Neuronal stem cell (in vitro differentiated cells): Measurements from ENCODE around the gene AFTPH.
"Not testable (repeated sequence)": the region's sequence is repeated elsewhere in the genome, so short reads cannot be mapped to it uniquely, and the experiment has no call there.

ENCODE experiments used
- DNase-seq: peaks from one replicate; pipeline ENCODE4 v3.0.0-alpha.2; 2013; ENCODE audit warnings: low spot score
- H2AFZ ChIP-seq: one replicate; pipeline ENCODE4 v1.6.1; 2013; ENCODE audit warnings: mild to moderate bottlenecking, low read length, inconsistent platforms
- H2AK5ac ChIP-seq: 2 replicates; pipeline ENCODE4 v1.6.1; 2013; ENCODE audit warnings: low read depth, mild to moderate bottlenecking, inconsistent platforms, low read length, moderate library complexity, mixed read lengths
- H2BK120ac ChIP-seq: 2 replicates; pipeline ENCODE4 v1.6.1; 2013; ENCODE audit warnings: low read depth, mild to moderate bottlenecking, inconsistent platforms, low read length, moderate library complexity, mixed read lengths
- H2BK12ac ChIP-seq: one replicate; pipeline ENCODE4 v1.6.1; 2013; ENCODE audit warnings: low read length, inconsistent platforms
- H2BK15ac ChIP-seq: 2 replicates; pipeline ENCODE4 v1.6.1; 2013; ENCODE audit warnings: mild to moderate bottlenecking, low read length, inconsistent platforms, mixed read lengths
- H2BK5ac ChIP-seq: one replicate; pipeline ENCODE4 v1.6.1; 2013; ENCODE audit warnings: inconsistent platforms, mild to moderate bottlenecking, low read length, moderate library complexity
- H3K14ac ChIP-seq: one replicate; pipeline ENCODE4 v1.6.1; 2013; ENCODE audit warnings: low read length, inconsistent platforms
- H3K18ac ChIP-seq: 2 replicates; pipeline ENCODE4 v1.6.1; 2013; ENCODE audit warnings: low read length, inconsistent platforms
- H3K23ac ChIP-seq: 2 replicates; pipeline ENCODE4 v1.6.1; 2013; ENCODE audit warnings: low read depth, mild to moderate bottlenecking, mixed read lengths, low read length, inconsistent platforms; ENCODE audit not compliant: poor library complexity
- H3K27ac ChIP-seq: replicated peaks from 3 replicates; pipeline ENCODE4 v1.5.1; 2013; ENCODE audit warnings: low read length, inconsistent platforms
- H3K27me3 ChIP-seq, 3 experiments: 2 replicates each; pipeline ENCODE4 v1.6.1; 2013; ENCODE audit warnings: low read length in 3 of 3, mild to moderate bottlenecking in 2 of 3, inconsistent platforms in 1 of 3, low read depth in 1 of 3, mixed read lengths in 1 of 3, moderate library complexity in 1 of 3; ENCODE audit not compliant: control insufficient read depth in 3 of 3, insufficient read depth in 3 of 3
- H3K36me3 ChIP-seq, 2 donors: replicated peaks in 1 of 2; 2 replicates each; pipeline ENCODE4 v1.6.1; 2013; ENCODE audit warnings: low read length in 2 of 2; ENCODE audit not compliant: control insufficient read depth in 2 of 2, insufficient read depth in 2 of 2
- H3K4ac ChIP-seq: 2 replicates; pipeline ENCODE4 v1.6.1; 2013; ENCODE audit warnings: inconsistent platforms, mild to moderate bottlenecking, low read length, moderate library complexity
- H3K4me1 ChIP-seq, 2 donors: 1 replicate in 1 of 2; 2 replicates in 1 of 2; pipeline ENCODE4 v1.6.1; 2013; ENCODE audit warnings: low read length in 2 of 2, low read depth in 1 of 2; ENCODE audit not compliant: control insufficient read depth in 2 of 2, insufficient read depth in 1 of 2
- H3K4me2 ChIP-seq: one replicate; pipeline ENCODE4 v1.6.1; 2013; ENCODE audit warnings: mild to moderate bottlenecking, low read length, inconsistent platforms; ENCODE audit not compliant: insufficient read depth, poor library complexity, severe bottlenecking
- H3K4me3 ChIP-seq, 2 donors: 2 replicates each; pipeline ENCODE4 v1.5.1; 2013; ENCODE audit warnings: low read length in 2 of 2, mild to moderate bottlenecking in 2 of 2, inconsistent platforms in 1 of 2, moderate library complexity in 1 of 2
- H3K79me1 ChIP-seq: one replicate; pipeline ENCODE4 v1.6.1; 2013; ENCODE audit warnings: low read depth, mild to moderate bottlenecking, inconsistent platforms, low read length, moderate library complexity
- H3K9ac ChIP-seq: one replicate; pipeline ENCODE4 v1.6.1; 2013; ENCODE audit warnings: mild to moderate bottlenecking, low read depth, low read length, inconsistent platforms; ENCODE audit not compliant: poor library complexity
- H3K9me3 ChIP-seq, 2 donors: replicated peaks in 1 of 2; 2 replicates each; pipeline versions ENCODE3 to v1.6.1; 2013; ENCODE audit warnings: low read length in 2 of 2, mild to moderate bottlenecking in 2 of 2, inconsistent platforms in 1 of 2, low read depth in 1 of 2, mixed read lengths in 1 of 2, moderate library complexity in 1 of 2; ENCODE audit not compliant: control insufficient read depth in 2 of 2, insufficient read depth in 1 of 2
- H4K8ac ChIP-seq: one replicate; pipeline ENCODE4 v1.6.1; 2013; ENCODE audit warnings: low read depth, mild to moderate bottlenecking, inconsistent platforms, low read length, moderate library complexity
- H4K91ac ChIP-seq: one replicate; pipeline ENCODE4 v1.6.1; 2013; ENCODE audit warnings: low read length, low read depth, mild to moderate bottlenecking, inconsistent platforms; ENCODE audit not compliant: poor library complexity
- WGBS, 2 donors: extraction: QIAGEN DNeasy Blood & Tissue Kit; methylation state at CpG; one replicate each; pipeline ENCODE4 v1.1.7; 2013; ENCODE audit warnings: missing lambda C conversion rate in 2 of 2, mixed read lengths in 1 of 2; ENCODE audit not compliant: insufficient read length in 2 of 2, insufficient replicate concordance in 1 of 2; ENCODE audit errors: extremely low coverage in 2 of 2; 5-methylcytosine and 5-hydroxymethylcytosine counted together

The AFTPH gene

GRCh38 chr2:64530946-64531345 lies 6.8 kb downstream of the AFTPH start:
- H3K4ac ChIP-seq, H3K27me3 ChIP-seq, H3K23ac ChIP-seq, H3K9me3 ChIP-seq, H2BK12ac ChIP-seq, DNase-seq, H3K9ac ChIP-seq, H2AK5ac ChIP-seq, H2BK120ac ChIP-seq, H3K4me2 ChIP-seq, H3K14ac ChIP-seq, H3K27ac ChIP-seq, H3K36me3 ChIP-seq, H4K8ac ChIP-seq, H3K18ac ChIP-seq, H3K4me3 ChIP-seq, H2AFZ ChIP-seq, H2BK15ac ChIP-seq, H3K79me1 ChIP-seq, H4K91ac ChIP-seq, H2BK5ac ChIP-seq, H3K4me1 ChIP-seq: not testable (repeated sequence)
- no CpG with 5 or more reads among the region's 2 CpGs for WGBS, 2 donors

- Histone ChIP-seq H3K9me3 (no peaks in the 10 kb centered on the region), H3K4me3 (no peak overlapping the region), H3K4me2 (no peak overlapping the region), H2BK15ac (no peak overlapping the region), H2BK12ac (no peak overlapping the region), H2BK120ac (no peak overlapping the region), H3K4ac (no peak overlapping the region), H2BK5ac (no peak overlapping the region), H4K8ac (no peak overlapping the region), H3K79me1 (no peaks in the 10 kb centered on the region), H2AFZ (no peak overlapping the region), H3K36me3 (no peaks in the 10 kb centered on the region), H3K23ac (no peak overlapping the region), H3K14ac (no peak overlapping the region), H3K18ac (no peak overlapping the region), H3K27me3 (no peaks in the 10 kb centered on the region), H3K27ac (no peak overlapping the region), H2AK5ac (no peak overlapping the region), H3K4me1 (no peaks in the 10 kb centered on the region), H3K9ac (no peak overlapping the region), H4K91ac (no peak overlapping the region)
- no peak for DNase-seq
Measured at GRCh38 chr2:64532030-64532429, 7.9 kb downstream of the AFTPH start.

GRCh38 chr2:64533882-64534281 lies 9.8 kb downstream of the AFTPH start:
- no peak overlapping the region for H3K27ac ChIP-seq
- no peak overlapping the region for H2BK15ac ChIP-seq
- H3K23ac ChIP-seq: no peak overlapping the region
- H3K4me3 ChIP-seq: no peak overlapping the region
- no peak overlapping the region for H2AFZ ChIP-seq
- no peak overlapping the region for H4K8ac ChIP-seq
- no peak overlapping the region for H2BK5ac ChIP-seq
- H3K4ac ChIP-seq: no peak overlapping the region
- H3K4me1 ChIP-seq: no peaks in the 10 kb centered on the region
- H3K18ac ChIP-seq: no peak overlapping the region
- no peaks in the 10 kb centered on the region for H3K9me3 ChIP-seq
- no peak overlapping the region for H2AK5ac ChIP-seq
- H2BK120ac ChIP-seq: no peak overlapping the region
- no peak overlapping the region for H3K4me2 ChIP-seq
- no peak for DNase-seq
- H3K79me1 ChIP-seq: no peaks in the 10 kb centered on the region
- H3K36me3 ChIP-seq: no peaks in the 10 kb centered on the region
- no peak overlapping the region for H2BK12ac ChIP-seq
- no peak overlapping the region for H4K91ac ChIP-seq
- no peaks in the 10 kb centered on the region for H3K27me3 ChIP-seq
- no peak overlapping the region for H3K14ac ChIP-seq
- H3K9ac ChIP-seq: no peak overlapping the region

- Histone ChIP-seq H3K9me3 (no peaks in the 10 kb centered on the region), H3K23ac (no peak overlapping the region), H2AK5ac (no peak overlapping the region), H2BK5ac (no peak overlapping the region), H3K9ac (no peak overlapping the region), H3K18ac (no peak overlapping the region), H4K8ac (no peak overlapping the region), H3K4me3 (no peak overlapping the region), H3K4ac (no peak overlapping the region), H2BK12ac (no peak overlapping the region), H3K4me1 (no peaks in the 10 kb centered on the region), H3K27me3 (no peaks in the 10 kb centered on the region), H3K4me2 (no peak overlapping the region), H2AFZ (no peak overlapping the region), H2BK120ac (no peak overlapping the region), H3K14ac (no peak overlapping the region), H3K79me1 (no peaks in the 10 kb centered on the region), H4K91ac (no peak overlapping the region), H3K36me3 (no peaks in the 10 kb centered on the region), H3K27ac (no peak overlapping the region), H2BK15ac (no peak overlapping the region)
- DNase-seq: no peak
- no CpG with 5 or more reads among the region's 3 CpGs for WGBS, 2 donors
Measured at GRCh38 chr2:64534363-64534762, 10.2 kb downstream of the AFTPH start.
